Measurements from ENCODE around the gene GAPVD1. TPM values are rescaled to one million over a fixed set of nuclear protein-coding genes. Genes with fewer than 3 reads are reported as not detected.

The GAPVD1 gene
- total RNA-seq, 1 experiment from 2014 or later = 39.5 TPM

DNA sequence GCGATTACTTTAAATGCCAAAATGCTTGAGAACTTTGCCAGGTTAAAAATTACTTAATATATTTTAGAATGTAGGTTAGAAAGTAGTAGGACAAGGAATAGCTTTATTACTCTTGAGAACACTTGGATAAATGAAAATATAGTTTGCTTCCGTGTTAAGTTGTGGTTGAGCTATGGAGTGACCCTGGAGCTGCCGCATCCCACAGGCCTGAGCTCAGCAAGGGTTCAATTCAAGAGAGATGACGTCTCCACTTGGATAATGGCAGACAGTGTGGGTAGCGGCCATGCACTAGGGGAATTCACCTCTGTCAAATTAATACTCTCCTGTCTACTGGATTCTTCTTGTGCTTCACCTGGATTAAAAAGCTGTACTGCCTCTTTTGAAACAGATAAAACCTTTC is 105.0 kb downstream of the GAPVD1 start:
- H3K4ac ChIP-seq (ENCODE audit: low read depth, low read length) = no peak overlapping the region
- Mint-ChIP-seq H3K9me3 (no peaks in the 10 kb centered on the region), H3K27ac (peak overlapping the region in 2 of 3 experiments; percentile 17 to 95; a peak in 3 of 7 replicates), H3K36me3 (ENCODE audit: insufficient read depth in 1 of 3, low read depth in 3 of 3) (peaks cover 0 to 31% (median 14%) of the 10 kb centered on the region in 3 experiments; a peak in 5 of 7 replicates), H3K4me1 (peaks cover 15 to 26% of the 10 kb centered on the region in 2 experiments), H3K27me3 (ENCODE audit: low read depth) (no peaks in the 10 kb centered on the region), H3K4me3 (no peak overlapping the region)
- H3K23me2 ChIP-seq (ENCODE audit: insufficient read length, low read depth, low read length, poor library complexity, severe bottlenecking) = no peaks in the 10 kb centered on the region
- no peak overlapping the region for H2BK12ac ChIP-seq (ENCODE audit: insufficient read length, low read depth, low read length)
- no peak overlapping the region for H3K56ac ChIP-seq (ENCODE audit: insufficient read length, low read depth, low read length)
- no peaks in the 10 kb centered on the region for H4K20me1 ChIP-seq (ENCODE audit: control insufficient read depth, insufficient read depth, insufficient read length)
- H2BK5ac ChIP-seq (ENCODE audit: insufficient read length, low read length) = no peak overlapping the region
- H2AFZ ChIP-seq (ENCODE audit: low read length) = no peak overlapping the region
- H3K18ac ChIP-seq (ENCODE audit: insufficient read length, low read depth, low read length) = no peak overlapping the region
- H3K4me1 ChIP-seq (ENCODE audit: insufficient read depth, low read length) = no peaks in the 10 kb centered on the region; the same call in 1 of the 2 replicates
- no peak overlapping the region for H4K91ac ChIP-seq (ENCODE audit: insufficient read length, low read depth, low read length)
- WGBS (ENCODE audit: extremely low coverage, insufficient read length, low lambda C conversion rate) = no CpG with 5 or more reads among the region's 5 CpGs
- H4K8ac ChIP-seq (replicated peaks; ENCODE audit: insufficient read length, low read depth, low read length) = no peak overlapping the region
- no peak overlapping the region for H2BK120ac ChIP-seq (ENCODE audit: low read depth, low read length, poor library complexity, severe bottlenecking)
- no peak overlapping the region for H3K23ac ChIP-seq (ENCODE audit: insufficient read length, low read depth, low read length)
- H3K9ac ChIP-seq (ENCODE audit: extremely low read depth, insufficient read length, low read length) = no peak overlapping the region
- no peaks in the 10 kb centered on the region for H3K79me2 ChIP-seq (ENCODE audit: insufficient read depth, low read length)
- TF ChIP-seq, protein P1, sequence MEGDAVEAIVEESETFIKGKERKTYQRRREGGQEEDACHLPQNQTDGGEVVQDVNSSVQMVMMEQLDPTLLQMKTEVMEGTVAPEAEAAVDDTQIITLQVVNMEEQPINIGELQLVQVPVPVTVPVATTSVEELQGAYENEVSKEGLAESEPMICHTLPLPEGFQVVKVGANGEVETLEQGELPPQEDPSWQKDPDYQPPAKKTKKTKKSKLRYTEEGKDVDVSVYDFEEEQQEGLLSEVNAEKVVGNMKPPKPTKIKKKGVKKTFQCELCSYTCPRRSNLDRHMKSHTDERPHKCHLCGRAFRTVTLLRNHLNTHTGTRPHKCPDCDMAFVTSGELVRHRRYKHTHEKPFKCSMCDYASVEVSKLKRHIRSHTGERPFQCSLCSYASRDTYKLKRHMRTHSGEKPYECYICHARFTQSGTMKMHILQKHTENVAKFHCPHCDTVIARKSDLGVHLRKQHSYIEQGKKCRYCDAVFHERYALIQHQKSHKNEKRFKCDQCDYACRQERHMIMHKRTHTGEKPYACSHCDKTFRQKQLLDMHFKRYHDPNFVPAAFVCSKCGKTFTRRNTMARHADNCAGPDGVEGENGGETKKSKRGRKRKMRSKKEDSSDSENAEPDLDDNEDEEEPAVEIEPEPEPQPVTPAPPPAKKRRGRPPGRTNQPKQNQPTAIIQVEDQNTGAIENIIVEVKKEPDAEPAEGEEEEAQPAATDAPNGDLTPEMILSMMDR (conservative IDR thresholded peaks at IDR 0.05) = no peak
- H3K4me2 ChIP-seq (ENCODE audit: insufficient read depth, insufficient read length, low read length) = no peak overlapping the region
- H2BK15ac ChIP-seq (ENCODE audit: low read depth, low read length) = no peak overlapping the region
- no peak overlapping the region for H2BK20ac ChIP-seq (ENCODE audit: low read depth, low read length, poor library complexity, severe bottlenecking)
- H3K9me3 ChIP-seq (ENCODE audit: control insufficient read depth, low read depth, low read length) = no peaks in the 10 kb centered on the region
- no peak overlapping the region for H2AK5ac ChIP-seq (ENCODE audit: insufficient read length, low read length)
- no peaks in the 10 kb centered on the region for H3K79me1 ChIP-seq (ENCODE audit: insufficient read depth, low read depth, low read length, poor library complexity, severe bottlenecking)
- H3K14ac ChIP-seq (ENCODE audit: insufficient read depth, low read length) = no peak overlapping the region
- no peak overlapping the region for H4K5ac ChIP-seq (ENCODE audit: insufficient read length, low read depth, low read length)
- no peaks in the 10 kb centered on the region for H3K27me3 ChIP-seq (ENCODE audit: insufficient read depth, low read length)
- no peak overlapping the region for H3K27ac ChIP-seq (ENCODE audit: insufficient read length, low read depth, low read length)
- no peak overlapping the region for H3T11ph ChIP-seq (ENCODE audit: low read length)
- no peak for DNase-seq

Measured in H9 (cell line).